ENCODE data around the gene CNTN1.

CNTN1 gene

GRCh38 chr12:40853221-40853620 lies 161.0 kb downstream of the CNTN1 start:
- DNase-seq (ENCODE audit: low read depth in 2 of 2) = no peak

DNA sequence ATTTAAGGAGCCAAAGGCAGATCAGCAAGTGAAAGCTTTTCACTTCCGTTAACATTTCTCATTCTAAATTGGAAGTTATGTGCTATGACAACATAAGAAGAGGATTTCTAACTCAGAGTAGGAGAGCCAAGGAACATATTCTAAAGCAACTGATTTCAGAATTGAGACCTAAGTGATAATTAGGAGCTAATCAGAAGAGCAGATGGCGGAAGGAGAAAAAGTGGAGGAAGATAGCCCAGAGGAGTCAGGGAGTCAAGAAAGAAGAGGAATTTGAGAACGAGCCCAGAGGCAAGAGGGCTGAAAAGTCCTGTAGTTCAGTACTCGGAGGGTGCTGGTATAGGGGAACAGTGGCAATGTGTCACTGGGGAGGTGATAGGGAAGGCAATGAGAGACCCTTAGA lies 162.4 kb downstream of the CNTN1 start:
- no peak for DNase-seq (ENCODE audit: low read depth in 2 of 2)

- no peak for DNase-seq (ENCODE audit: low read depth in 2 of 2)
Measured at GRCh38 chr12:40864891-40865290, 172.7 kb downstream of the CNTN1 start.

DNA sequence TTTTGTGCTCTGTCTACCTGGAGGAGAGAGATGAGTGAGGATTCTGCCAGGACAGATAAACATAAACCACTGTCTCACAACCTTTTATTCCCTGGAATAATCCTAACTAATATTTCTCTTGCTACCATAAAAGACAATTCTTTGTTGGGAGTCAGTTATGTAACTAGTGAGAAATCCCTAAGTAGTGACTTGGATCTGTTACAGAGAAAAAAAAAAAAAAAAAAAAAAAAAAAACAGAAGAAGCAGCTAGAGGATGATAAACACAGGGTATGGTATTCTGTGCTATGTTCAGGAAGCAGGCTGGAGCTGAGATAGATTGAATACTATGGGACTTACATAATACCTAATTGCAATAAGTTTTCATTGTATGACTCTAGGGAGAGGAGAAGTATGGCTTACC lies 178.7 kb downstream of the CNTN1 start:
- DNase-seq (ENCODE audit: low read depth in 2 of 2) = no peak

- no peak for DNase-seq (ENCODE audit: low read depth in 2 of 2)
Measured at GRCh38 chr12:40874868-40875267, 182.6 kb downstream of the CNTN1 start.

DNA sequence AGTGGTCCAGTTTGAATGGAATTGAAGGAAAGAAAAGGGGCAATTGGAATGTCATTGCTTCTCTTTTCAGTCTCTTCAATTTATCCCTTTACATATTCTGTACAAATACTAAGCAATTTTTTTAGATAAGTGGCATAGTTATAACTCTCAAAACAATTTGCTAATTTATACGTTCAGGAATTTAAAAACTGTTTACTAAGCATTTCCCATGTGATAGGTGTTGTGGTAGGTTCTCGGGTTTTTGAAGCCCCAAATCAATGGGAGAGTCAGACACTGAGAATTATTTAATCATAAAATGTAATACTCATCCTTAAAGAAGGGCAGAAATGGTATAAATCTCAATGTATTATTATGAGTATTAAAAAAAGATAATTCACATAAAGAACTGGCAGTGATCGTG lies 197.1 kb downstream of the CNTN1 start:
- no peak for DNase-seq (ENCODE audit: low read depth in 2 of 2)

DNA sequence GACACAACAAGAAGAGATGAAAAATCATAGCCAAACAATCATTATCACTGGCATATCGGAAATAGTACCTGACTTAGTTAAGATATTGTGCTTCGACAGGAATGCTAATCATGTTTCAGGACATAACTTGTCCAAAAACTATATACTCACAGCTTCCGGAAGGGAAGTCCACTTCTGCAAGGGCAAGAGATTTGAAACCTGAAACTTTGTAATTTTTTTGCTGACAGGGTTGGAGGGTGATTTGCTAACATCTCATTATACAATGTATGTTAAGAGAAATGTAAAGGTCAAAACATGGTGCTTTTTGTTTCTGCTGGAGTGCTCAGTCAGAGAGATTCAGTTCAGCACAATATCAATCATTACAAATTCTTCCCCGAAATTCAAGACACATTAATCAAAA lies 200.3 kb downstream of the CNTN1 start:
- DNase-seq (ENCODE audit: low read depth in 2 of 2) = no peak

- no peak for DNase-seq (ENCODE audit: low read depth in 2 of 2)
Measured at GRCh38 chr12:40898505-40898904, 206.3 kb downstream of the CNTN1 start.

DNA sequence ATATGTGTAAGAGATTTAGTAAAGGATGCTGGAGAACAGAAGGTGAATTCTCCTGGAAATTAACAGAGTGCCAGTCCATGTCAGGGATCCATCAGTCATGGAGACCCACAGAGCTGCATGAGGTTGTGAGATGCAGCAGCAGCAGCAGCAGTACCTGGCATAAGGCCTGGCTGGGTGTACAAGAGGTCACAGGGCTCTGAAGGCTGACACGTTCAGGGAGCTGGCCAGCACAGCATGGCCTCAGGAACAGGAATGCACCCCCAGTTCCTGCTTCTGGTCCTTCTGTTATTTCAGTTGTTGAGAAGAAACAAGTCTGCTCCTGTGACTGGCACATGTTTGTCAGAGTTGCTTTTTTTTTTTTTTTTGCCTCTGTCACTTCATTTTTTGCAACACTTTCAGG lies 210.8 kb downstream of the CNTN1 start:
- no peak for DNase-seq (ENCODE audit: low read depth in 2 of 2)

GRCh38 chr12:40907115-40907527 lies 214.9 kb downstream of the CNTN1 start:
- DNase-seq (ENCODE audit: low read depth in 2 of 2) = no peak

- no peak for DNase-seq (ENCODE audit: low read depth in 2 of 2)
Measured at GRCh38 chr12:40911676-40912075, 219.4 kb downstream of the CNTN1 start.

- no peak for DNase-seq (ENCODE audit: low read depth in 2 of 2)
Measured at GRCh38 chr12:40915172-40915571, 222.9 kb downstream of the CNTN1 start.

GRCh38 chr12:40917561-40917960 lies 225.3 kb downstream of the CNTN1 start:
- DNase-seq (ENCODE audit: low read depth in 2 of 2) = no peak

DNA sequence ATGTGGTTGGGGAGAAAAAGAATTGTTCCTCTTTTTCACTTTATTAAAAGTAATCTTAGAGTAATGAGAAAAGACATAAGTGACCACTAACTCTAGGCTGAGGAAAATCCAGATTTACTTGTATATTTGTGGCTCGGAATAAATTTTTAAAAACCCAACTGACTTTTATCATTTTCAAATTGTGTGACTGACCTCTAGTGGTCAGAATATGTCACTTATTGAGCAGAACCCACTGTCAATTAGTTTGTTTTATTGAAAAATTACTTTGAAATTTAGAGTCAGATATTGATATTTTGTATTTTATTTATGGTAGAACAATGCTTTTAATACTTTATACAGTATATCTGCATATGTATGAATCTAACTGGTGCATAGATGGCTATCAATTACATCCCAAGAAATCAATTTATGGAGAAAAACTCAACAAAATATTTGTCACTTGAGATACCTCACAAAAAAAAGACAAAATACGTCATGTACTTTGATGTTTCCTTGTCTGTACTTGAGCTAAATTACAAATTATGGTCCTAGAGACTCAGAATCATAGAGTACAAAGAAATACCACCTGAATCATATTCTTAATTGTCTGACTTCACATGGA lies 229.4 kb downstream of the CNTN1 start:
- DNase-seq (ENCODE audit: low read depth in 2 of 2) = no peak

- no peak for DNase-seq (ENCODE audit: low read depth in 2 of 2)
Measured at GRCh38 chr12:40937891-40938290, 245.7 kb downstream of the CNTN1 start.

GRCh38 chr12:40942326-40942725 lies 250.1 kb downstream of the CNTN1 start:
- DNase-seq (ENCODE audit: low read depth in 2 of 2) = no peak

- DNase-seq (ENCODE audit: low read depth in 2 of 2) = no peak
Measured at GRCh38 chr12:40945772-40946171, 253.5 kb downstream of the CNTN1 start.

GRCh38 chr12:40946612-40947194 lies 254.5 kb downstream of the CNTN1 start:
- DNase-seq (ENCODE audit: low read depth in 2 of 2) = no peak

GRCh38 chr12:40947797-40948196 lies 255.6 kb downstream of the CNTN1 start:
- DNase-seq (ENCODE audit: low read depth in 2 of 2) = no peak

- no peak for DNase-seq (ENCODE audit: low read depth in 2 of 2)
Measured at GRCh38 chr12:40953076-40953475, 260.8 kb downstream of the CNTN1 start.

GRCh38 chr12:40957417-40957816 lies 265.2 kb downstream of the CNTN1 start:
- DNase-seq (ENCODE audit: low read depth in 2 of 2) = no peak

DNA sequence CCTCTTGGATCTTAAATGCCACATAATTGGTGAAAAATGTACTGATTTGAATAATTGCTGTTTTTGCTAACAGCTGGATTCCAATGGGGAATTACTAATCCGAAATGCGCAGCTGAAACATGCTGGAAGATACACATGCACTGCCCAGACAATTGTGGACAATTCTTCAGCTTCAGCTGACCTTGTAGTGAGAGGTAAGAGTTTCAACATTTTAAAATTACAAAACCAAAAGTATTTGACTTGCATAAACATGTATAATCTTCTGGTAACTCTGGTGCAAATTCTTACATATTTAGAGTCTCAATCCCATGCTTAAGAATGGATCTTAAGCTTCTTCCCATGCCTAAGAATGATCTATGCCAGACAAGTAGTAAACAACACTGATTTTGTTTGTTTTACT lies 266.8 kb downstream of the CNTN1 start:
- no peak for DNase-seq (ENCODE audit: low read depth in 2 of 2)

- DNase-seq (ENCODE audit: low read depth in 2 of 2) = no peak
Measured at GRCh38 chr12:40963751-40964150, 271.5 kb downstream of the CNTN1 start.

DNA sequence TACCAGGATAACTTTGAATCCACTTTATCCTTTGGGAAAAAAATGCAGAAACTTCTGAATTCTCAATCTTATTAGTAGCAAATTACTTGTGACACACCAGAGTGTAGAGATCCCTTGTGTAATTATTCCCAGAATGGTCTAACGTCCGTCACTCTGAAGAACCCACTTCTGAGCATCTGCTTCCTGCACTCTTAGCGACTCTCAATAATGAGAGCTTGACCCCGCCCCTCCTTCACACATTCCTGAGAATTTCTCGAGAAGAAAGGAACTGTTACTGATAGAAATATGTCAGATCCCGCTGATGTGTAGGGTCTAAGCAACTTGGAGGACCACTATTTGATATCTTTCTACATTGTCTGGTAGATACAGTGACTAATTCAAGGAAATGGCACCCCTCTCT lies 277.6 kb downstream of the CNTN1 start:
- no peak for DNase-seq (ENCODE audit: low read depth in 2 of 2)
